ENCODE results near the gene STX11.
"Not testable (repeated sequence)": the region's sequence is repeated elsewhere in the genome, so short reads cannot be mapped to it uniquely, and the experiment has no call there.

Gene STX11

GRCh38 chr6:144171406-144171805, 21.1 kb downstream of the STX11 start:
- DNase-seq (ENCODE audit: low read depth in 2 of 3, low spot score in 1 of 3): no peak

GRCh38 chr6:144174006-144174405, 23.7 kb downstream of the STX11 start:
- no peak for DNase-seq (ENCODE audit: low read depth in 2 of 3, low spot score in 1 of 3)

DNA sequence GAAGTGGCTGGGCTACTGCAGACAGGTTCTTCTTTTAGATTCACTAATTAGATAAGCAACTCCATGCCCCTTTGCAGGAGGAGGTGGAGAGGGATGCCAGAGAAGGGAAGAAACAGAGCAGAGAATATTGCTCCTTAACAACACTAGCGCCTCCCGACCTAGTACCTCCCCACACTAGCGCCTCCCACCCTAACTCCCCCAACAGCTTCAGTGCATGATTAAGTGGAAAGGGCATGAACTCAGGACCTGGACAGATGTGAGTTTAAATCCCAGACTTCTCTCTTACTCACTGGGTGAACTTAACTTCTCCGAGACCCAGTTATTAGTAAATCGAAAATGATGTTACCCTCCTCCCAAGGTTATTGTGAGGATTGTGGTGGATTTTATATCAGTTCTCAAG, 25.7 kb downstream of the STX11 start:
- DNase-seq (ENCODE audit: low read depth in 2 of 3, low spot score in 1 of 3): no peak

- no peak for DNase-seq (ENCODE audit: low read depth in 2 of 3, low spot score in 1 of 3)
These were observed 27.4 kb downstream of the STX11 start for GRCh38 chr6:144177726-144178125.

DNA sequence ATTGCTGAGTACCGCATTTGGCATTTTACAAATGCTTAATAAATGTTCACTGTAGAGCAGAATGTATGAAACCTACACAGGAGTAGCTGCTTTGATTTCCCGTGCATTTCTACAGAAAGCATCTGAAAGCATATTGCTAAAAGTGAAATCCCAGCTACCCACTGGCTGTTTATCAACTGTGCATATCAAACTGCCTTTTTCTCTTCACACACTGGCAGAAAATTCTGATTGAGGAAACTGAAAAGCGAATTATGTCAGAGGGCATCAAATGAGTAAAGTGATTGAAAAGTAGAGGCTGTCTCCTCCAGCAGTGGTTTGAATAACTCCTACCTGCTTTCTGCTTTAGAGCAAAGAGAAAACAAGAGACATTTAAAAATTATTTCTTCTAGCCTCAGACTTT, 28.0 kb downstream of the STX11 start:
- DNase-seq (ENCODE audit: low read depth in 2 of 3, low spot score in 1 of 3): peak in 1 of 3 donors; percentile 17

- no peak for DNase-seq (ENCODE audit: low read depth in 2 of 3, low spot score in 1 of 3)
These were observed 28.9 kb downstream of the STX11 start for GRCh38 chr6:144179237-144179636.

DNA sequence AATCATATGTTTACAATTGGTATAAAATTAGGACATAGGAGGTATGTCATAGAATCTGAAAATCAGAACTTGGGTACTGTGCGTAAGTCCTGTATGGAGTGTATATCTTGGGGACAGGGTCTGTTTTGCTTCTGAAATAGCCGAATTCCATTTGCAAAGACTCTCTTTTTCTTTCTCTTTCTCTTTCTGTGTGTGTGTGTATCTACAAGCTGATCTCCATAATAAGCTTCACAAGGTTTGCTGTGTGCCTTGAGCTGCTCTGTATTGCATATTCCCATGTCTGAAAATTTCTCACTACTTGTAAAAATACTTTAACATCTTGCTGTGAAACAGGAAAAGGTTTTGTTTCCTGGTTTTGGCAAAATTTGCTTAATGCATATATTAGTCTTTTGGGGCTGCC, 29.5 kb downstream of the STX11 start:
- DNase-seq (ENCODE audit: low read depth in 2 of 3, low spot score in 1 of 3): no peak

GRCh38 chr6:144180354-144180753, 30.0 kb downstream of the STX11 start:
- not testable (repeated sequence) for DNase-seq (ENCODE audit: low read depth in 2 of 3, low spot score in 1 of 3)

DNA sequence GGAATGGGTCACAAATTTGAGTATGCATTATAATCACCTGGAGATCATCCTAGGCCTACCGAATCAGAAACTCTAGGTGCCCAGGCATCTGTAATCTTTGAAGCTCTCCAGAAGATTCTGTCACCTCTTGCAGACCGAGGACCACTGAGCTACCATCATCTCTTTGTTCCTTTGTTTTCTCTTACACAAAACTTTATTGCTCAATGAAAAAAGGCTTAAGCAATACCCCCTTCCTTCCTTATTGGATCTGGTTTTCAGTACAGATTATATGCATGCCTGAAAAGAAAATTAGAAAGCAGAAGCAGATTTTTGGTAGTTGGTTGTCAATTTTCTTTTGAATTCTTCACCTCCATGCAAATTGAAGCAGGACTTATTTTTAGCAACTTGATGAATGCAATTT, 31.3 kb downstream of the STX11 start:
- no peak for DNase-seq (ENCODE audit: low read depth in 2 of 3, low spot score in 1 of 3)

- not testable (repeated sequence) for DNase-seq (ENCODE audit: low read depth in 2 of 3, low spot score in 1 of 3)
These were observed 33.9 kb downstream of the STX11 start for GRCh38 chr6:144184186-144184585.

- no peak for DNase-seq (ENCODE audit: low read depth in 2 of 3, low spot score in 1 of 3)
These were observed 35.0 kb downstream of the STX11 start for GRCh38 chr6:144185133-144185836.

GRCh38 chr6:144186817-144187625, 36.7 kb downstream of the STX11 start:
- DNase-seq (ENCODE audit: low read depth in 2 of 3, low spot score in 1 of 3): no peak

- no peak for DNase-seq (ENCODE audit: low read depth in 2 of 3, low spot score in 1 of 3)
These were observed 39.0 kb downstream of the STX11 start for GRCh38 chr6:144189351-144189750.

DNA sequence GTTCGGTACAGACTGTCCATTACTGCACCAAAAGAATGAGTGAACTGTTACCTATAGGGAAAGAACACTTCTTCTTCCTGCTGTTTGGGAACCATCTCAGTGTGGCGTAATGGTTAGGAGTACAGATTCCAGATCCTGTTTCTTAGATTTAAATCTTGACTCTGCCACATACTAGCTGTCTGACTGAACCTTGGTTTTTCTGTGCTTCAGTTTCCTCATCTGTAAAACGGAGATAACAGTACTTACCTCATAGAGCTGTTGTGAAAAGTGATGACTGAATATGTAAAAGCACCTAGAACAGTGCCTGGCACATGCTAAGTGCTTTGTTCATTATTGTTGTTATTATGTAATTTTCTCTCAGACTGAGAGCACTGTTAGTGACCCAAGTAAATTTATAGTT, 39.8 kb downstream of the STX11 start:
- DNase-seq (ENCODE audit: low read depth in 2 of 3, low spot score in 1 of 3): no peak

- no peak for DNase-seq (ENCODE audit: low read depth in 2 of 3, low spot score in 1 of 3)
These were observed 40.3 kb downstream of the STX11 start for GRCh38 chr6:144190593-144190992.

- no peak for DNase-seq (ENCODE audit: low read depth in 2 of 3, low spot score in 1 of 3)
These were observed 42.9 kb downstream of the STX11 start for GRCh38 chr6:144193181-144193580.

DNA sequence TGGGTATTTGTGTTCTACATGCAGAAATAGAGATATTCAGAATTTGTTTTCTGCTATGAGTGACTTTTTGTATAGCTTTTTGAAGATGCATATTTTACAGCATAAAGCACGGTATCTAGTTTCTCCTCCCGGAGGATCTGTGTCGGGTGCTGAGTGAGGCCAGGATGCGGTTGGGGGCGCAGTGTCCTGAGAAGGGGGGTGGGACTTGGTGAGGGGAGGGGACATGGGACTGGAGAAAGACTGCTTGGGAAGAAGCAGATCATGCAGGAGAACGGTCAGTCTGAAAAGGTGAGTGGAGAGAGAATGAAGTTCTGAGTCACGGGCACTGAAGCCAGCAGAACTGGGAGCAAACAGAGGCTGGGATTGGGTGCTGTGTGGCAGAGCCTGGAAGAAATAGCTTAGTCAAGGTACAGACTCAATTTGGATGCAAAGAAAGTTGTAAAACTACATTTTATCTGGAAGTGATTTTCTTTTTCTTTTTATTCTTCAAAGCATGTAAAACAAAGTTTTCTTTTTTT, 44.0 kb downstream of the STX11 start:
- no peak for DNase-seq (ENCODE audit: low read depth in 2 of 3, low spot score in 1 of 3)

DNA sequence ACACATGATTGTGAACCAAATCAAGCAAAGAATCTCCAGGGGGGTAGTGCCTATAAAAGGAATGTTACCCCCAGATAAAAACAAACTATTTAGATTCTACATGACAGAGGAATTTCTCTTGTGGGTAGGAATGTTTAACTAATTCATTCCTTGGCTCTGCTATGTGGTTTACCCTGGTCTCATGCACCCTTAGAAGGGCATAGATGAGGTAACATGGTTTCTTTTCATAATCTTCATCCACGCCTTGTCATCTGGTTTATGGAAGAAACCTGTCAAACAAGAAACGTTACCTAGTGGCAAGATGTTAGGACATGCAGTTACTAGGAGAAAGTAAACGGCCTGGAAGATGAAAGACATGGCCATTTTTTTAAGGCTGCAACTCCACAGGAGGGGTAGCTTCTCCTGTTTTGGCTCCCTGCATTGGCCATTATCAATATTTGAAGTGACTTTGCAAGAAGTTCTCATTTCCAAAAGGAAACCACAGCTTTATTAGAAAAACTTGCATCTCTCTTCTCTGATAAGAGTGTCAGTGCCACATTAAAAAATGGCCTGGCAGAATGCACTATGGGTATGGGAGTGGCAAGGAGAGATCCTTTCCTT, 45.5 kb downstream of the STX11 start:
- no peak for DNase-seq (ENCODE audit: low read depth in 2 of 3, low spot score in 1 of 3)

DNA sequence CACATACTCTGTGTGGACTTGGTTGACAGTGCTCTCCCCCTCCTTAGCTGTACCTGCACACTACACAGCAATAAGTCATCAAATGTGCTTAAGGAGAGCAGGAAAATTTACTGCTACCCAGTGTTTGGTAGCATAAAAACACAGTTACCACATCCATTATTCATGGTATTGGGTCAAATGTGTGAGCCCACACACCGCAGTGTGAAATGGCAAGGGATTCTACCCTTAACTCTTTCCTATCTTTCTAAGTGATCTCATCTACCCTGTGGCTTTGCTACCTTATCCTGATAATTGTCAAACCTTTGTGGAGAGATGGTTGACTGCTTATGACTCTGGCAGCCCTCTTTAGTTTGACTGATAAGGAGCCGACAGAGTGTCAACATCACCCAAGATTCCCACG, 47.6 kb downstream of the STX11 start:
- no peak for DNase-seq (ENCODE audit: low read depth in 2 of 3, low spot score in 1 of 3)

DNA sequence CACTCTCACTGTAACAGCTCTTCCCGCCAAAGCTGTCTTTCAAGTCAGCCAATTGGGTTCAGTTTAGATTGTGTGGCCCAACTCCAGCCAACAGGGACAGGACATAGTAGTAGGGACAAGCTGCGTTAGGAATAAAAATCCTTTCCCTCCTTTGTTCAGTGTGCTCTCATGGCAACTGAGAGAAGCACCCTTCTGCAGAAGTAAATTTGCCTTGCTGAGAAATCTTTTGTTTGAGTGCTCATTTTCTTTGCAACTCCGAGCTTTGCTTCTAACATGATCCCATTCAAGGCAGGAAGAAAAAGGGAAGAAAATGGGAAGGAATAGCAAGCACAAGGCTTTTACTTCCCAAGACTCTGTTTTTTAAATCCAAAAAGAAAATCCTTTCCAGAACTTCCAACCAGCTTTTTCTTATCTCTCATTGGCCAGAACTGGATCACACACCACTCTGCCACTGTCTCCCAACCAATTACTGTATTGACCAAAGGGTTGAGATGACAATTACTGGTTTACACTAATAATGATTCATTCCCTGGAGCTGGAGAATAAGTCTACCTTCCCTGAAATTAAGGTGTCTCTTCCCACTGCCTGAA, 52.7 kb downstream of the STX11 start:
- no peak for DNase-seq (ENCODE audit: low read depth in 2 of 3, low spot score in 1 of 3)

- DNase-seq (ENCODE audit: low read depth in 2 of 3, low spot score in 1 of 3): no peak
These were observed 60.8 kb downstream of the STX11 start for GRCh38 chr6:144211160-144211559.

- no peak for DNase-seq (ENCODE audit: low read depth in 2 of 3, low spot score in 1 of 3)
These were observed 63.0 kb downstream of the STX11 start for GRCh38 chr6:144213315-144213714.
